VCaP (cell line): ENCODE results near the gene KLC4.

Experiments
- H3K27ac ChIP-seq: fragments of 450-650 bp; 2 replicates; pipeline ENCODE4 v1.5.1; 2017
- CTCF ChIP-seq: fragments of 450-650 bp; conservative IDR thresholded peaks from 2 replicates; pipeline ENCODE4 v1.5.1; 2017; ENCODE audit warnings: mild to moderate bottlenecking, moderate library complexity

The KLC4 gene

DNA sequence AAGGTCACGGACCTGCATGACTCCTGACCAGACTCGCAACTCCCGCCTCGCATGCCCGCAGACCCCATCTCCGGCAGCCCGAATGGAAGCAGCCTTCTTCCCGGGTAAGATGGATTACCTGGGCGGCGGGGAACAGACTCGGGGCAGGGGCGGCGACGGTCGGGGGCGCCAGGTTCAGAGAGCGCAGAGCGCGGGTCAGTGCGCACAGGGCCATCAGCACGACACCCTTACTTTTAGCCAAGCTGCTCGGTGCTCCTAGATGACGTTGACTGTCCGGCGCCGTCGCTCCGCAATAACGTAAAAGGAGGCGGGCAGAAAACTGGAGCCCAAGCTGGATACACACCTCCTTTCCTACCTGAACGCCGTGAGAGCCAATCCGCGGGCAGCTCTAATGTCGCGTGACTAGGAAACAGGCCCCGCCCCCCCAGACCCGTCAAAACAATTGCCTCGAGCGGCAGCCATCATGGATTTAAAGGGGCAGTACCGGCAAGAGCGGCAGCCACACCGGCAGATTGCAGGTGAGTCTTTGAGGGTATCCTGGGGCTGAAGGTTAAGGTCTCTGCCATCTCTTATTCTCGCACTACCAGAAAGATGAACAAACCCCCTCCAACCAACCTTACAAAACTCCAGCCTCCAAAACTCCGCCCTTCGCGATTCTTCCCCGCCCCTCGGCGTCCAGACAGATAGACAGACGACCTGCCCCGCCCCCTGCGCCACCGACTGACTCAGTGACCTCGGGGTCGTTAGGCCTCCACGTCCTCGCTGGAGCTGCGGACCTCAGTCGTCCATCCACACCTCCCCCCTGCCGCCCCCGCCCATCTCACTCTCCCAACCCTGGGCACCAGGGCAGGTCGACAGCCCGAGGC, at the start of gene KLC4, which contains the start of gene MRPL2:
TSS of gene KLC4 (plus strand) at position 464 of the 866 bp plus-strand sequence. CDS start 1,705 bp downstream, outside the sequence.
TSS of gene MRPL2 (minus strand) at position 267 of the 866 bp plus-strand sequence. CDS start at position 214, 53 bp downstream.
- TF ChIP-seq CTCF = no peak
- peak within 1 kb of the TSS; percentile 85 for H3K27ac ChIP-seq

DNA sequence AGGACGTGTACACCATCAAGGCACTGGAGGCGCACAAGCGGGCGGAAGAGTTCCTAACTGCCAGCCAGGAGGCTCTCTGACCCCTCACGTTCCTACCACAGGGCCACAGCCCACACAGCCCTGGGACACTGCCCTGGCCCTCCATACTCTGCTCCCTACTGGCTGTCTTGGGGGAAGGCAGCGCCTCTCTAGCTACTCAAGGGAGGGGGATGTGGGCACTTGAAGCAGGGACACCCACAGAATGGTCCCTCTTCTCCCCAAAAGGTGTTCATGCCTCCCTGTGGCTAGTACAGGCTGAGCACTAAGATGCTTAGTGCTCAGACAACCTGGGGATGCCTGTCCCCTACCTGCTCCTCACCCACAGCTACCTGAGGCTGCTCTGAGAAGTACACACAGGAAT, 48.2 kb upstream of the KLC4 start:
- no peak for TF ChIP-seq CTCF
- H3K27ac ChIP-seq = no peak overlapping the region

GRCh38 chr6:43012364-43012763, 47.1 kb upstream of the KLC4 start:
- H3K27ac ChIP-seq = no peak overlapping the region
- TF ChIP-seq CTCF = no peak

DNA sequence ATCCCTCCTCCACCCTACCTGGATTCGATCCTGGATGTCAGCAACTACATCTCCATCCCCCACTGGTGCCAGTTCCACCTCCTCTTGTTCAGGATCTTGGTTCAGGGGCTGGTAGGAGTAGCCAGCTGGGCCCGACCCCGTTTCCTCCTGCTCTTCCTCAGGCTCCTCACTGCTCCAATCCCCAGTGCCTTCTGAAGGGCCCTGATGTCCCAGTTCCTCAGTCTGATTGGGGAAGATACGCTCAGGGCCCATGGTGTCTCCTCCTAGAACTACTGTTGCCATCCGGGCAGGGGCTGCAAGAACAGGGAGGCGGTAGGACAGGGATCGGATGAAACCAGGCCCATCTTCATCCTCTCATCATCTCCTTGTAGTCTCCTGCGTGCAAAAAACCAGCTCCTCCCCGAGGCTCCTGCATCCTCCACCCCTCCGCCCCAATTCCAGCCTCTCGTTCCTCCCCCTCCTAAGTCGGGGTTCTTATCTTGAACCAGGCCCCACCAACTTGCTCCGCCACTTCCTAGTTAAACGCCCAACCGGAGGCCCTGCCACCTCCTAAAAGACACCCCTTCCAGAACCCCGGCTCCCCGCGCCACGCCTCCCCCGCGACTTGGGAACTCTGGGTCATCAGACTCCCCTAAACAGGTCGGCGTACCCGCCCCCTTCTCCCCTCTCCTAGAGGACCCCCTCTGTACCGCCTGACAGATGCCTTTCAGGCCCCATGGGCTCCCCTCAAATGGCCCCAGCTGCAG, 46.2 kb upstream of the KLC4 start:
- no peak for TF ChIP-seq CTCF
- H3K27ac ChIP-seq = peak overlapping the region; percentile 69

GRCh38 chr6:43013843-43014433, 45.5 kb upstream of the KLC4 start, which contains the start of the genes KLHDC3 and MEA1:
Gene KLHDC3, plus strand, starts transcription at chr6:43014249. Its CDS starts 2,944 bp downstream, at chr6:43017193.
Gene MEA1, minus strand, starts transcription at chr6:43013946. Its CDS starts 133 bp downstream, at chr6:43013813.
- peak within 1 kb of the TSS; percentile 69 for H3K27ac ChIP-seq
- no peak for TF ChIP-seq CTCF

GRCh38 chr6:43014434-43014909, 45.0 kb upstream of the KLC4 start:
- TF ChIP-seq CTCF = no peak
- peak overlapping the region; percentile 69 for H3K27ac ChIP-seq
